ENCODE data around the gene ABCC4.
"Not testable (repeated sequence)": the region's sequence is repeated elsewhere in the genome, so short reads cannot be mapped to it uniquely, and the experiment has no call there.

ABCC4 gene

DNA sequence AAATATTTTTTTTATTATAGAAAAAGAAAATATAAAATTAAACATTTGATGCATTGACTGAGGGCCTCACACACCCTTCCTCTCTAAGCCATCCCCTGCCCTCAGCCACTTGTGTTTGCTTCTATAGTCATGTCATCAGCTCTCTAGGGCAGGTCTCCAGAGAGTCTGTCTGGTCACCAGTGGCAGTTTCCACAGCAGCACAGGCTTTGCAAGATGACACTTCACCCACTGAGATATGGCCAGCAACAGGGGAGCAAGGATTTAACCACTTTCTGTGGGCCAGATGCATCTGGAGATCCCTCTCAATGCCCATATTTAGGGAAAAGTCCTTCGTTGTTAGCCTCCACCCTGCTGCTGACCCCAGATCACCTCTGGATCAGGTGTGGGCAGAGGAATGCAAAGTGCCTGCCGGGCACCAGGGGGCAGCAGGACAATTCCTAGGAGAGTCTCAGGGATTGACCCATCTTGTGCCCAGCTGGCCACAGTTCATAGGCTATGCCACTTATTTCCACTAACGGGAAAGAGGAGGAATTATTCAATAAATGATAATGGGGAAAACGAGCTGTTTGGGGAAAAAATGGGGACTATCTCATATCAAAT is 4.8 kb downstream of the ABCC4 start:
- DNase-seq: no peak

DNA sequence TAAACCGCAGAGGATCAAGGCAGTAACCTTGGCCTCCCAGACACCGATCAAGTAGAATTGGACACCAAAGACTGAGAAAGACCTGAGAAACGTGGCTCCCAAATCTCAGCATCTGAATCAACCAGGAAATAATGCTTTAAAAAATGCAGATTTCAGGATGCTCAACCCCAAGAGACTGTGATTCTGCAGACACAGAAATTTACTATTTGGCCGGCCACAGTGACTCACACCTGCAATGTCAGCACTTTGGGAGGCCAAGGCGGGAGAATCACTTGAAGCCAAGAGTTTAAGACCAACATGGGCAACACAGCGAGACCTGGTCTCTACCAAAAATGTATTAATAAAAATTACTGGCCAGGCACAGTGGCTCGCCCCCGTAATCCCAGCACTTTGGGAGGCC is 6.2 kb downstream of the ABCC4 start:
- DNase-seq: no peak

DNA sequence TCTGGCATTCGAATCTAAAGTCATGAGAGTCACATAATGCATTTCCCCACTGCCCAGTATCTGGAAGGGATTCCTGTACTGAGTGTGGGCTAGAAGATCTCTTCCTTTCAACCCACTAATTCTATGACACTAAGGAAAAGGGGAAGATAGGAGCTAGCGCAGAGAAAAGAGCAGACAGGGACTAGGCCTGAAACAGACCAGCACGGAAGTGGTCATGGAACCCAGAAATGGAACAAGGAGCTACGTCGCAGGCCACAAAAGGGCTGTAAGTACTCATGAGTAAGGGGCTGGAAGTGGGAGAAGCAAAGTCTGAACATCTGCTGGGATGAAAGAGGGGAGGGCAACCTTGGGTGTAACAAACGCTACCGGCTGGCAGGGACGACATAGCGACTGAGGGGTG is 8.6 kb downstream of the ABCC4 start:
- DNase-seq: no peak

DNA sequence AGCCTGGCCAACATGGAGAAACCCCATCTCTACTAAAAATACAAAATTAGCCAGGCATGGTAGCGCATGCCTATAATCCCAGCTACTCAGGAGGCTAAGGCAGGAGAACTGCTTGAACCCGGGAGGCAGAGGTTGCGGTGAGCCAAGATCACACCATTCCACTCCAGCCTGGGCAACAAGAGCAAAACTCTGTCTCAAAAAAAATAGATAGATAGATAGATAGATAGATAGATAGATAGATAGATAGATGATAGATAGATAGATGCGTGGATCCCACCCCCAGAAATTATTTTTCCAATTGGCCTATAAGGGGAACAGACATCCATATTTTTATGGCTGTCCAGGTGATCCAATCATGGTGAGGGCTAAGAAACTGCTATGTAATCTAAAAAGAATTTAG is 11.3 kb downstream of the ABCC4 start:
- not testable (repeated sequence) for DNase-seq

DNA sequence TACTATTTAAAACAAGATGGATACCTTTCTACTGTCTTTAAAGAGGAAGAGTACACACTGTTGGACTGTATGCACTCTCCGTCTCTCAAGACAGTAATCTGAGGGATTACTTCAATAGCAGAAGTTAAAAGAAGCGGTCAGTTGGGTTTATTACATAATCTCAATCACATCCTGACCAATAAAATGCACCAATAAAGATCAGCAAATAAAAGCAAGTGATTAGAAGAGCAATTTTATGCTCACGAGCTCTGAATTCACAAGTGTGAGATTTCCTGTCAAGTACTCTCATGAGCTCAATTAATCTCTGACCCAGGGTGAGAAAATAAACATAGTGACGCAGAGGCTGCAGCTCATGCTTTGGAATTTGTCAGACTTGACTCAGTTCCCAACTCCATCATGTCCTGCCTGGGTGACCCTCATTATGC is 12.2 kb downstream of the ABCC4 start:
- no peak for DNase-seq

DNA sequence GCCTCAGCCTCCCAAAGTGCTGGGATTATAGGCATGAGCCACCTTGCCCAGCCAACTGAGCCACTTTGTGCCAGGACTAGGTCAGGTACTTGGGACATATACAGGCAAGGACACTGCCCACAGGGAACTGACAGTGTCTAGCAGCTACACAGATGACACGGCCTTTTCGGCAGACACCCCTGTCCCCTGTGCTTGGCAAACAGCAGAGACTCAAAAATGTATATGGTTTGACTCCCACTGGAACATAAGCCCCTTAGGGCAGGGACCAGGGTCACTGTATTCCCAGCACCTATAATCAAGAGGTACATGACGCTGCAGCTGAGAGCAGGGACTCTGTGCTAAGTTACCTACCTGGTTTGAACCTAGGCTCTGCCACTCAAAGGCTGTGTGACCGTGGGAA is 16.8 kb downstream of the ABCC4 start:
- DNase-seq: no peak

DNA sequence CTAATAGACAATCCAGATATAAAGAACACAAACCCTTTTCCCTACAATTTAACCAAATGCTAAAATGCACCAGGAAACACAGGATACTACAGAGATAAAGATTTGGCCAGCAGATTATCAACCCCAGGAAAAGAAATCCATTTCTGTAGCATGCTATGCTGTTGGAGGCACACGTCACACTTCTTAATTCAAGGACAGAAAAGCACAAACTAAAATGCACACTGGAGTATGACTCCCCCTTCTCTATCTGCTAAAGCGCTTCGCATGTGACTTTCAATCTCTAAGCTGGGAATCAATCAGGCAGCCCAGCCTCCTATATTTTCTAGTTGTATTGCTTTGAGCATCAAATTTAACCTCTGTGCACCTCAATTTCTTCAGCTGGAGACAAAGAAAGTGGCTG is 22.2 kb downstream of the ABCC4 start:
- no peak for DNase-seq

DNA sequence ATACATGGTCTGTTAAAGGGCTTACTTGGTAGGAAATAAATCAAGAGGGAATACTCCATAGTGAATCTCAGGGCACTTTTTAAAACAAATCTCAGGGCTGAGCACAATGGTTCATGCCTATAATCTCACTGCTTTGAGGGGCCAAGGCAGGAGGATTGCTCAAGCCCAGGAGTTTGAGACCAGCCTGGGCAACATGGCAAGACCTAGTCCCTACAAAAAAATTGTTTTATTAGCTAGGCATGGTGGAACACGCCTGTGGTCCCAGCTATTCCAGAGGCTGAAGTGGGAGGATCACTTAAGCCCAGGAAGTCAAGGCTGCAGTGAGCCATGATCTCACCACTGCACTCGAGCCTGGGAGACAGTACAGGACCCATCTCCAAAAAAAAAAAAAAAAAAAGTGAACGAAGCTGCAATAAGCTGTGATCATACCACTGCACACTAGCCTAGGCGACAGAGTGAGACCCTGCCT is 25.2 kb downstream of the ABCC4 start:
- no peak for DNase-seq

DNA sequence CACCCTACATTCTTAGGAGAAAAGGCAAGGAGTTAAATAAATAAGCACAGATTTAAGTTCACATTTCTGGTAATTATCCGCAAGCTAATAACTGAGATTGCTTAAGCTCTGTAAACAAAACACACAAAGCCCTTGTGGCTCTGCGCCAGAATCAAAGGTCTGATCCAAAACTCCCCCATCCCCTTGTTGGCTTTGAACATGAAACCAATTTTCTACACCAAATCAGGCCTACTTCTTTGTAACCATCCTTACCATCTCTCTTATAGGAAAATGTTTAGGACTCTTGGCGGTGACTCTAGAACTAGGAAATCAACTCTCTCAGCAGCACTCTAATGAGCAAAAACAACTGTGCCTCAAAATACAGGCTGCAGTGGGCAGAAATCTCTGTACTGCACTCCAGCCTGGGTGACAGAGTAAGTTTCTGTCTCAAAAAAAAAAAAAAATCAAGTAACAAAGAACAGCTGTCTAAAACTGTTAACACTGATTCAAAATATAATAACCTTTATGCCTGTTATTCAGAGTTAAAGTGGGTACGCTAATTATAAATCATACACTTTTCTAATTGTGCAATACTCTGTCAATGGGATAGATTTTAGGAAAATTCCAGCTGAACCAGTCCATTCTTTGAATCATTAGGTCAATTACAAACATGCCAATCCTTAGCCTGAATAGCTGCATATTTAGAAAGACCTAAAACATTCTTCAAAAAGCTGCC is 25.8 kb downstream of the ABCC4 start:
- DNase-seq: no peak

DNA sequence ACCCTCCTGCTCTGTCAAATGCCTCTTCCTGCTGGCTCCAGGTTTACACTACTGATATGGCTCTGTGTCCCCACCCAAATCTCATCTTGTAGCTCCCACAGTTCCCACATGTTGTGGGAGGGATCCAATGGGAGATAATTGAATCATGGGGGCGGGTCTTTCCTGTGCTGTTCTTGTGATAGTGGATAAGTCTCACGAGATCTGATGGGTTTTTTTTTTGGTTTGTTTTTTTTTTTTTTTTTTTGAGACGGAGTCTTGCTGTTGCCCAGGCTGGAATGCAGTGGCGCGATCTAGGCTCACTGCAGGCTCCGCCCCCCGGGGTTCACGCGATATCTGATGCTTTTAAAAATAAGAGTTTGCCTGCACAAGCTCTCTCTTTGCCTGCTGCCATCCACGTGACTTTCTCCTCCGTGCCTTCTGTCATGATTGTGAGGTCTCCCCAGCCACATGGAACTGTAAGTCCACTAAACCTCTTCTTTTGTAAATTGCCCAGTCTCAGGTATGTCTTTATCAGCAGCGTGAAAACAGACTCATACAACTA is 27.6 kb downstream of the ABCC4 start:
- DNase-seq: not testable (repeated sequence)

DNA sequence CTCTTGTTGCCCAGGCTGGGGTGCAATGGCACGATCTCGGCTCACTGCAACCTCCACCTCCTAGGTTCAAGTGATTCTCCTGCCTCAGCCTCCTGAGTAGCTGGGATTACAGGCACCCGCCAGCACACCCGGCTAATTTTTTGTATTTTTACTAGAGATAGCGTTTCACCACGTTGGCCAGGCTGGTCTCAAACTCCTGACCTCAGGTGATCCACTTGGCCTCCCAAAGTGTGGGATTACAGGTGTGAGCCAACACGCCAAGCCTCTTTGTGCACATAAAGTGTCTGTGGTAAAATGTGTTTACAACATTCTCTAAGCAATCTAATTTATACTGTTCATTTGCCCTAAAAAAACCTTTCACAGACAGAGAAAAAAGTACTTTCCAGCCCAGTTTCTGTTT is 29.2 kb downstream of the ABCC4 start:
- DNase-seq: not testable (repeated sequence)

DNA sequence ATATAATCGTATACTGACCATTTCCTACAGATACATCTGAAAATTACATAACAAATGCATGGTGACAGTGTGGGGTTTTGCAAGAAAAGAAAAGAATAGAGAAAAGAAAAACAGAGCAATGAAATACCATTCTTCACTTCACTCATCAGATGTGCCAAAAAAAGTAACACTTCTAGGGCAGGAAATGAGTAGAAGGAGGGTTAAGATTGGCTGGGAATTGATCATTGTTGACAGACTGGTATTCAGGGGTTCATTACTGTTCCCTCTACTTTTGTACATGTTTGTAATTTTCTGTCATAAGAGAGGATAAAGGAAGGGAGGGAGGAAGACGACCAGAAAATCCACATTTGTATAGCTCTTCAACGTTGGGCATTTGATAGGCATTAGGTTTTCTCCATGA is 31.5 kb downstream of the ABCC4 start:
- DNase-seq: no peak

DNA sequence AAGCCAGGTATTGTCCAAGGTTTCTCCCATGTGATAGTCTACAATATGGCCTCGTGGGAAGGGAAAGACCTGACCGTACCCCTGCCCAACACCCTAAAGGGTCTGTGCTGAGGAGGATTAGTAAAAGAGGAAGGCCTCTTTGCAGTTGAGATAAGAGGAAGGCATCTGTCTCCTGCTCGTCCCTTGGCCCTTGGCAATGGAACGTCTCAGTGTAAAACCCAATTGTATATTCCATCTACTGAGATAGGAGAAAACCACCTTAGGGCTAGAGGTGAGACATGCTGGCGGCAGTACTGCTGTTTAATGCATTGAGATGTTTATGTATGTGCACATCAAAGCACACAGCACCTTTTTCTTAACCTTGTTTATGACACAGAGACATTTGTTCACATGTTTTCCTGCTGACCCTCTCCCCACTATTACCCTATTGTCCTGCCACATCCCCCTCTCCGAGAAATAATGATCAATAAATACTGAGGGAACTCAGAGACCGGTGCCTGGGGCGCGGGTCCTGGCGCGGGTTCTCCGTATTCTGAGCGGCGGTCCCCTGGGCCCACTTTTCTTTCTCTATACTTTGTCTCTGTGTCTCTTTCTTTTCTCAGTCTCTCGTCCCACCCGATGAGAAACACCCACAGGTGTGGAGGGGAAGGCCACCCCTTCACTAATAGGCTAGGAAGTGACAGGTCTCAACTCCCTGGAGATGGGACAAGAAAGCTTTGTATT is 32.7 kb downstream of the ABCC4 start:
- not testable (repeated sequence) for DNase-seq

DNA sequence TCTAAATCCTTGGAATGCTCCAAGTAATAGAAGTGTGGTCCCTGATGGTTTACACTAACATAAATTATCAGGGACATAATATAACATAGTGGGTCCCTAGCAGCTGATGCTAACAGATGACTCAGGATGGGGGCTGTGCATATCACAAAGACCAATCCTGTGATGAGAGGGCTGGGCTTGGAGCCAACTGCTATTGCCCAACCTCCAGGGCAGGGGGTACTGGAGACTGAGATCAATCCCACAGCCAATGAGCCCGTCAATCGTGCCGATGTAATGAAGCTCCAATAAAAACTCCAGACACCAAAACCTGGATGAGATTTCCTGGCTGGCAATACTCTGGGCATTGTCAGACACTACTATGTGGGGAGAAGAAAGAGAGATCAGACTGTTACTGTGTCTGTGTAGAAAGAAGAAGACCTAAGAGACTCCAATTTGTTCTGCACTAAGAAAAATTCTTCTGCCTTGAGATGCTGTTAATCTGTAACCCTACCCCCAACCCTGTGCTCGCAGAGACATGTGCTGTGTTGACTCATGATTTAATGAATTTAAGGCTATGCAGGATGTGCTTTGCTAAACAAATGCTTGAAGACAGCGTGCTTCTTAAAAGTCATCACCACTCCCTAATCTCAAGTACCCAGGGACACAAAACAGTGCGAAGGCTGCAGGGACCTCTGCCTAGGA is 33.4 kb downstream of the ABCC4 start:
- no peak for DNase-seq

DNA sequence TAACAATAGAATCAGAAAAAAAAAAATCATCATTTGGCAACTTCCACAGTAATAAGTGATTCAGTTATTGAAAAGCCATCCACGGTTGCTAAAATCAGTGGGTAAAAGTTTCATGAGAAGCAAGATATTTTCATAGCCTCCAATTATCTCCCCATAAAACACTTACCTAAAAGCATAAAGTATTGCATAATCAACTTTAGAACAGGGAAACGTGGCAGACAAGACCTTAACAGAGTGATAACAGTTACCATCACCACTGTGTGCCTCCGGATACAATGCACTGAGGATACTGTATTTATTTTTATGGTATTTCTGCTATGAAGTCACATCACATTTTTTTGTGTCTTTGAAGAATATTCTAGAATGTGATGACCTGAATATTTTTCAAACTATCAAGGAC is 37.0 kb downstream of the ABCC4 start:
- no peak for DNase-seq

DNA sequence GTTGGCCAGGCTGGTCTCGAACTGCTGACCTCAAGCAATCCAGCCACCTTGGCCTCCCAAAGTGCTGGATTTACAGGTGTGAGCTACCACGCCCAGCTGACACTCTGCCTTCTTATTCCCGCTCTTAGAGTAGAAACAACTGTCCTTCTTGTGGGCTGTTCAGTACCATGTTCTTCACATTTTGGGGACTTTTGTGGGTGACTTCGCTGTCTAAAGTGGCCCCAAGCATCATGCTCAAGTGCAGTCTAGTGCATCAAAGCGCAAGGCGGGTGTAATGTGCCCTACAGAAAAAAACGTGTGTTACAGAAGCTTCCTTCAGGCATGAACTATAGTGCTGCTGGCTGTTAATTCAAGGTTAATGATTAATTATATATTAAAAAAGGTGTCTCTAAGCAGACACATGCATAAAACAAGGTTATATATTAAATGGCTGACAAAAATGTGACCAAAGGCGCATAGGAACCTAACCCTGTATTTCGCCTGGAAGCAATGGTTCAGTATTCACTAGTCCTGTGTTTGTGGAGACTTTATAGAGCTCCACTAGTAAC is 38.3 kb downstream of the ABCC4 start:
- DNase-seq: no peak

DNA sequence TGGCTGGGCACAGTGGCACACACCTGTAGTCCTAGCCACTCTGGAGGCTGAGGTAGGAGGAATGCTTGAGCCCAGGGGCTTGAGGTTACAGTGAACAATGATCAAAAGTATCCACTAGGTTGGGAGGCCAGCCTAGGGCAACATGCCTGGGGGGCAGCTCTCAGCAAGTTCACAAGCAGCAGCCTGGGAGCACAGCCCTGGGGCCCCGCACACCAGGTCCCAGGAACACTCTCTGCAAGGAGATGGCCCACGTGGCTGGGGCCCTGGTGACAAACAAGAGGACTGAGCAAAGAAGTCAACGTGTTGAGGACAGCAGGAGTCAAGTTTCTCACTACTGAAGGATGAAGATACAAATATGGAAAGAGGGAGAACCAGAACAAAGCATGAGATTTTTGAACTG is 39.3 kb downstream of the ABCC4 start:
- DNase-seq: no peak

DNA sequence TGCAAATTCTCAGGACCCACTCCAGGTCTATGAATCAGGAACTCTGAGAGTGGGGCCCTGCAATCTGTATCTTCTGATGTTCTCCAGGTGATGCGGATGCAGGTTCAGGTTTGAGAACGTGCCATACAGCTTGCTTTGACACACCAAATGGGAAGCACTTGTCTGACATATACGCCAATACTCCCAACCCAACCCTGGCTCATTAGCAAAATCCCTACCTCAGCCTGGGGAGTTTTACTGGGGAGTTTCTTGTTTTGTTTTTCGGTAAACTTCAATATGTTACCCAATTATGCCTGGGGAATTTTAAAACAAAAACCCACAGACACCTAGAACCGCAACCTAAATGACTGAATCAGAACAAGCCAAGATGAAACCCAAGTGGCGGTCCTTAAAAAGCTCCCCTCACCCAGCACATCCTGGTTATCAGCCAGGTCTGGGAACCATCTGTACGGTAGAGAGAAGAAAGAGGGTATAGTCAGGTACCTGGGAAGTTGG is 41.2 kb downstream of the ABCC4 start:
- no peak for DNase-seq

DNA sequence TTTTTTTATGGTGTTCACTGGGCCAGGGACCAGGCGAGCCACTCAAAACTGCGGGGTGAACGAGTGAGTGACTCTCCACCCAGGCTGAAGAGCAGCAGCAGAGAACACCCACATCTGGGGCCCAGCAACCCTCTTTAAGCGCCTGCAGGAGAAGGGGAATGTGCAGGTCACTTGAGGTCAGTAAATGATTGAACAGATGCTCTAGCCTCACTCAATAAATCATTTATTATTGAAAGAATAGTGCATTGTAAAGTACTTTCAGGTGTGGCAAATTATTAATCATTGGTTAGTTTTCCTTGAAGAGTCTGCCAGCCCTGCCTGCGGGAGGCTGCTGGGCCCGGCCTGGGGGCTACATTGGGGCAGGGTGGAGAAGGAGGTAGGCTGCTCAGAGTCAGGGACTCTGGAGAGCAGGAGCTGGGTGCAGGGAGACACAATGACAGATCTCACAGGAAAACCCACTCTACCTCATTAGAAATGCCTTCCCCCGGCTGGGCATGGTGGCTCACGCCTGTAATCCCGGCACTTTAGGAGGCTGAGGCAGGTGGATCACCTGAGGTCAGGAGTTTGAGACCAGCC is 42.5 kb downstream of the ABCC4 start:
- DNase-seq: no peak

DNA sequence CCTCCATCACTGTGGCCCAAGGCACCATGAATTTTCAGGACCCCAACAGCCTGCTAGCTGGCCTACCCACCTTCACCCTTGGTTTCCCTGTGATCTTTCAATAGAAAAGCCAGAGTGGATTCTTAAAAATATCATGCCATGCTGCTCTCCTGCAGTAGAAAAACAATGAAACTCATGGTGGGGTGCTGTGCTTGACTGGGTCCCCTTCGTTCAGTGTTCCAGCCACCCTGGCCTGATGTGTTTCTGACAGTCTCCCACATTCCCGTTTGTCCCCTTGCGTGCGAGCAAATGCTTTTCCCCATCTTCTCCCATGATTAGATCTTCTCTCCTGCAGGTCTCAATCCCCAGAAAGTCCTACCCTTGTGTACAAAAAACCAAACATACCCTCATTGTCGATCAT is 43.2 kb downstream of the ABCC4 start:
- no peak for DNase-seq

DNA sequence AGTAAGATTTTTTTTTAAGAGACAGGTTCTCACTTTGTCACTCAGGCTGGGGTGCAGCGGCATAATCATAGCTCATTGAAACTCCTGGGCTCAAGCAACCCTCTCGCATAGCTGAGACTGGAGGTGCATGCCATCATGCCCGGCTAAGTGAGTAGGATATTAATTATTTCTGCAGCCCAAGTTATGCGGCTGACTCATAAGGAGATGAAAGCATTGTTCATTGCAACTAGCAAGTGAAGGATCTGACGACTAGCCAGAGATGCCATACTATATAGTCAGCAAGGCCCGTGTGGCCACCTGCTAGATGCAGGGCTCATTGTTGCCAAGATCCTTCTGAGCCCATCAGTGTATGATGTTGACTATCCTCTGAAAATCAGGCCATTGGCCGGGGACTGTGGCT is 45.2 kb downstream of the ABCC4 start:
- no peak for DNase-seq

DNA sequence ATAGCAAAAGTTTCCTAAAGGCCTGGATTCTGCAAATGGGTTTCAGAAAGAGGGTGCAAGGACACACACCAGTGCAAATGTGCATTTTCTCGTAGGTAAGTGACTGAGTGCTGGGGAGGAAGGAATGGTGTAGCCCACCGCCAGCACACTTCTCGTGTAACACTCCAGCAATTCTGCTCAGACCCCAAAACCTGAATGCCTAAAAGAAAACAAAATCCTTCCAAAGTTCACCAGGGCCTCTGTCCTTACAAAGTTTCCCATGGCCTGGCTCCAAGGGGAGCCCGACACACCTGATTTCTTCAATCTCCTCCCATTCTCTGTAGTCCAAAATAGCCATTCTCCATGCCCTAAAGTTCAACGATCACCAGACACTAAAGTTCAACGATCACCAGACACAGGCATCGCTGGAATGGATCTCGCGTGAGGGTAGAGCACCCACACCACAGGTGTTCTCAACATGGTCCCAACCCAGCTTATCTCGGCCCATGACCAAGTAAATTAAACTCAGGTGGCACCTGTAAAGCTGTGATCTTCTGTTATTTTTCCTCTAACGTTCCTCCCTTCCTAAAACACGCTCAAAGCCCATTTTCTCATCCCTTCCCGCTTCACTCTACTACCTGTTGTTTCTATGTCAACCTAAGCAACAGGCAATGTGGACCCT is 46.0 kb downstream of the ABCC4 start:
- DNase-seq: no peak

Measured in NCI-H446 treated with DMSO at 0.1 percent for 48 hours (cell line).